ENCODE measurements around the gene ZSWIM8. TPM values are rescaled to one million over a fixed set of nuclear protein-coding genes. Genes with fewer than 3 reads are reported as not detected.

ZSWIM8 gene
- total and polyA plus RNA-seq, 2 of the 8 experiments (the other 6 are each of a cell fraction or from before 2014, with no cell fraction given), result 44.7 to 99.7 TPM

GRCh38 chr10:73765066-73765465, 20.3 kb upstream of the ZSWIM8 start:
- no peak for DNase-seq (ENCODE audit: low read depth in 1 of 2, low spot score in 2 of 2)
- no peak overlapping the region for H3K18ac ChIP-seq (ENCODE audit: extremely low read depth, low read length)
- H2AFZ ChIP-seq (ENCODE audit: low read length), result no peak overlapping the region
- H3K79me2 ChIP-seq (ENCODE audit: control insufficient read depth in 1 of 2, insufficient read depth in 2 of 2, low read length in 2 of 2), result no peaks in the 10 kb centered on the region
- no peaks in the 10 kb centered on the region for H3K9me3 ChIP-seq (ENCODE audit: insufficient read depth in 2 of 2, low read depth in 1 of 2, low read length in 1 of 2)
- no peak overlapping the region for H2BK5ac ChIP-seq (ENCODE audit: low read depth, low read length)
- H3K27me3 ChIP-seq (replicated peaks in 1 of 4; ENCODE audit: control insufficient read depth in 3 of 4, extremely low read depth in 1 of 4, insufficient read depth in 3 of 4, low read length in 3 of 4), result no peaks in the 10 kb centered on the region
- H3K79me1 ChIP-seq (ENCODE audit: low read depth, low read length), result no peaks in the 10 kb centered on the region
- no peak overlapping the region for H4K8ac ChIP-seq (ENCODE audit: extremely low read depth, insufficient read depth, low read length)
- H3K56ac ChIP-seq (replicated peaks; ENCODE audit: insufficient read length, low read depth, low read length), result no peak overlapping the region
- peaks cover 18 to 72% (median 49%) of the 10 kb centered on the region in 4 experiments for H3K36me3 ChIP-seq (ENCODE audit: control insufficient read depth in 2 of 4, insufficient read depth in 4 of 4, low read length in 3 of 4)
- no peak overlapping the region for H2AK5ac ChIP-seq (ENCODE audit: low read depth, low read length)
- FAIRE-seq, result no peak
- no peak overlapping the region for H3K14ac ChIP-seq (ENCODE audit: insufficient read length)
- no peak overlapping the region for H2BK120ac ChIP-seq (replicated peaks; ENCODE audit: low read depth, low read length)
- H3K23me2 ChIP-seq (ENCODE audit: low read depth, low read length), result no peaks in the 10 kb centered on the region
- H2BK20ac ChIP-seq (ENCODE audit: low read length), result no peak overlapping the region
- CTCF ChIA-PET (ENCODE audit: partially characterized antibody), result no interaction called here
- H3K4me3 ChIP-seq (ENCODE audit: extremely low read depth in 1 of 4, insufficient read depth in 2 of 4, low read depth in 3 of 4, low read length in 4 of 4), result no peak overlapping the region
- WGBS, 2 experiments (ENCODE audit: extremely low coverage in 1 of 2, insufficient coverage in 1 of 2, insufficient read length in 1 of 2, insufficient replicate concordance in 2 of 2, low coverage in 1 of 2, low lambda C conversion rate in 2 of 2, missing lambda C conversion rate in 1 of 2), result 94% methylated on average over 6 of the region's 6 CpGs; no CpG with 5 or more reads in 1 of the 2 experiments
- POLR2A ChIA-PET (ENCODE audit: partially characterized antibody), result interaction anchor here (1.0 to 1.5 kb wide), 2 partner anchors 9 to 15 kb away, joined by 3 read pairs; no protein-coding TSS in a partner anchor
- H2BK15ac ChIP-seq (ENCODE audit: low read length), result no peak overlapping the region
- H3K9ac ChIP-seq (replicated peaks in 1 of 4; ENCODE audit: extremely low read depth in 1 of 4, low read depth in 3 of 4, low read length in 3 of 4), result no peak overlapping the region
- no peak overlapping the region for H3K4me2 ChIP-seq (ENCODE audit: insufficient read depth in 1 of 2, low read depth in 2 of 2, low read length in 2 of 2)
- no peak overlapping the region for H4K5ac ChIP-seq (ENCODE audit: insufficient read length, low read depth, low read length)
- H3K27ac ChIP-seq (ENCODE audit: low read depth, low read length), result no peak overlapping the region
- no peaks in the 10 kb centered on the region for H3K4me1 ChIP-seq (replicated peaks in 1 of 4; ENCODE audit: control insufficient read depth in 3 of 4, insufficient read depth in 4 of 4, low read length in 3 of 4)
- no peak overlapping the region for H3K4ac ChIP-seq (replicated peaks; ENCODE audit: insufficient read length, low read depth, low read length)
- H2BK12ac ChIP-seq (ENCODE audit: low read depth, low read length), result no peak overlapping the region
- peaks cover 0 to 2% of the 10 kb centered on the region in 2 experiments for H4K20me1 ChIP-seq (replicated peaks in 1 of 2; ENCODE audit: control insufficient read depth in 1 of 2, insufficient read depth in 2 of 2, low read length in 2 of 2)
- H3K23ac ChIP-seq (ENCODE audit: insufficient read length), result no peak overlapping the region
- H4K91ac ChIP-seq (replicated peaks; ENCODE audit: insufficient read length, low read length), result no peak overlapping the region
- no peak for TF ChIP-seq SUZ12 (IDR thresholded peaks at IDR 0.05; ENCODE audit: low read length)
- TF ChIP-seq JUND (IDR thresholded peaks at IDR 0.05; ENCODE audit: low read length), result no peak
